Endothelial cell of umbilical vein (primary cell): ENCODE results near the gene TMEM132E. TPM values are rescaled to one million over a fixed set of nuclear protein-coding genes. Genes with fewer than 3 reads are reported as not detected.

ENCODE experiments used
- BruUV-seq: library from RNA; stranded (reverse); fragments of 400-500 nt; replicated peaks from 2 replicates; lab custom pipeline; 2021; lab: Mats Ljungman, UMichigan
- CTCF ChIA-PET: fragments of 300-600, 350-600 bp; sonication (Branson Sonifier 250); formaldehyde crosslinking; loops from one replicate; lab custom pipeline; 2021; ENCODE audit warnings: antibody characterized with exemption, inconsistent platforms; lab: Charles Lee
- POLR2A ChIA-PET: fragments of 300-600, 350-600 bp; sonication (Branson Sonifier 250); formaldehyde crosslinking; loops from one replicate; lab custom pipeline; 2021; ENCODE audit warnings: antibody characterized with exemption, inconsistent platforms; lab: Charles Lee
- DNase-seq: peaks from one replicate; pipeline ENCODE4 v3.0.0-alpha.2; 2011; ENCODE audit warnings: low read depth, low spot score
- FAIRE-seq: peaks from 2 replicates; lab custom pipeline; 2011; peaks lifted over from hg19 to GRCh38; lab: Jason Lieb, UNC
- H2AFZ ChIP-seq: 2 replicates; pipeline ENCODE4 v1.6.0; 2012; ENCODE audit warnings: low read depth, low read length, control low read depth, inconsistent platforms
- H3K27ac ChIP-seq: 2 replicates; pipeline ENCODE4 v1.5.1; 2011; ENCODE audit warnings: low read depth, mild to moderate bottlenecking, control low read depth, low read length, moderate library complexity; ENCODE audit not compliant: insufficient read depth
- H3K27me3 ChIP-seq, 2 experiments: 2 replicates each; pipeline versions ENCODE4 v1.6.0 to v1.6.1; 2011; ENCODE audit warnings: low read length in 2 of 2, mixed read lengths in 1 of 2; ENCODE audit not compliant: control insufficient read depth in 2 of 2, insufficient read depth in 2 of 2
- H3K36me3 ChIP-seq, 2 experiments: 2 replicates in 1 of 2; 3 replicates in 1 of 2; pipeline ENCODE4 v1.5.1; 2011; ENCODE audit warnings: low read length in 2 of 2, mild to moderate bottlenecking in 1 of 2, moderate library complexity in 1 of 2; ENCODE audit not compliant: control insufficient read depth in 2 of 2, insufficient read depth in 2 of 2; ENCODE audit errors: extremely low read depth in 1 of 2
- H3K4me1 ChIP-seq: 3 replicates; pipeline ENCODE4 v1.5.1; 2011; ENCODE audit warnings: mild to moderate bottlenecking, low read length; ENCODE audit not compliant: control insufficient read depth, insufficient read depth; ENCODE audit errors: extremely low read depth
- H3K4me2 ChIP-seq: 2 replicates; pipeline ENCODE4 v1.6.1; 2011; ENCODE audit warnings: low read length, control low read depth, mixed read lengths; ENCODE audit not compliant: insufficient read depth
- H3K4me3 ChIP-seq, 3 experiments: fragments of 200-600 bp in 1 of 3; sonication (generic), shearing (Covaris generic) in 1 of 3; replicated peaks in 1 of 3; 2 replicates each; pipeline ENCODE4 v1.5.1; 2011 to 2016; ENCODE audit warnings: control low read depth in 3 of 3, low read length in 3 of 3, mild to moderate bottlenecking in 2 of 3, inconsistent platforms in 1 of 3, low read depth in 1 of 3, moderate library complexity in 1 of 3; ENCODE audit not compliant: insufficient read depth in 1 of 3
- H3K79me2 ChIP-seq: 2 replicates; pipeline ENCODE4 v1.6.0; 2012; ENCODE audit warnings: low read length, inconsistent platforms; ENCODE audit not compliant: control insufficient read depth, insufficient read depth
- H3K9ac ChIP-seq: replicated peaks from 2 replicates; pipeline ENCODE3; 2011; ENCODE audit warnings: low read length, control low read depth; ENCODE audit not compliant: insufficient read depth; ENCODE audit errors: extremely low read depth
- H3K9me1 ChIP-seq: replicated peaks from 3 replicates; pipeline ENCODE4 v1.6.0; 2011; ENCODE audit warnings: mild to moderate bottlenecking, low read length; ENCODE audit not compliant: control insufficient read depth, insufficient read depth; ENCODE audit errors: extremely low read depth
- H3K9me3 ChIP-seq: replicated peaks from 2 replicates; pipeline ENCODE4 v1.5.1; 2012; ENCODE audit warnings: low read length, inconsistent platforms; ENCODE audit not compliant: control insufficient read depth, insufficient read depth
- H4K20me1 ChIP-seq: replicated peaks from 2 replicates; pipeline ENCODE3; 2011; ENCODE audit warnings: mild to moderate bottlenecking, low read length; ENCODE audit not compliant: control insufficient read depth, insufficient read depth; ENCODE audit errors: extremely low read depth
- EZH2 ChIP-seq: IDR thresholded peaks from 2 replicates; pipeline ENCODE4 v1.6.1; 2012; ENCODE audit warnings: borderline replicate concordance, low read depth, mild to moderate bottlenecking, moderate library complexity, low read length, inconsistent platforms; ENCODE audit not compliant: severe bottlenecking
- FOS ChIP-seq: IDR thresholded peaks from 2 replicates; pipeline ENCODE4 v1.6.1; 2011; ENCODE audit warnings: mild to moderate bottlenecking, low read length, moderate library complexity, borderline replicate concordance; ENCODE audit not compliant: insufficient read depth
- GATA2 ChIP-seq: IDR thresholded peaks from 2 replicates; pipeline ENCODE4 v1.7.0; 2011; ENCODE audit warnings: low read depth, mild to moderate bottlenecking, moderate library complexity, mixed read lengths, low read length; ENCODE audit not compliant: insufficient read length, insufficient read depth
- JUN ChIP-seq: IDR thresholded peaks from 2 replicates; pipeline ENCODE4 v1.6.1; 2011; ENCODE audit warnings: borderline replicate concordance, low read depth; ENCODE audit not compliant: insufficient read length, insufficient read depth
- MYC ChIP-seq: IDR thresholded peaks from one replicate; pipeline ENCODE4 v1.6.1; 2011; ENCODE audit warnings: mild to moderate bottlenecking, low read depth, low read length
- POLR2A ChIP-seq: IDR thresholded peaks from 2 replicates; pipeline ENCODE4 v1.6.1; 2012; ENCODE audit warnings: low read depth, mild to moderate bottlenecking, control low read depth, low read length
- POLR2AphosphoS5 ChIP-seq: IDR thresholded peaks from 2 replicates; pipeline ENCODE4 v1.6.1; 2012; ENCODE audit warnings: low read depth, mild to moderate bottlenecking, control low read depth, low read length, moderate library complexity; ENCODE audit not compliant: insufficient read depth
- dilution Hi-C: fragments of 300-500 bp; cut with MboI; formaldehyde crosslinking; loops from one replicate; pipeline ENCODE4 v1.15.0; 2019; ENCODE audit warnings: low sequenced_read_pairs; ENCODE audit not compliant: extremely low pct_ligation_motif_present
- intact Hi-C: fragments of 100-400 bp; cut with micrococcal nuclease; formaldehyde crosslinking; loops from one replicate; pipeline ENCODE4 v1.10.0; 2022
- polyA plus RNA-seq, 4 experiments: library from polyadenylated mRNA; depleted of rRNA in 3 of 4; stranded (reverse) in 3 of 4; unstranded in 1 of 4; fragments of >200 nt; gene quantifications; 2 replicates each; pipeline versions ENCODE4 v1.2.1 to v1.2.3, GENCODE V29; 2011 to 2012; ENCODE audit warnings: missing spikeins in 1 of 4
- total RNA-seq: library from RNA; stranded (reverse); gene quantifications from 2 replicates; pipeline ENCODE4 v1.2.3, GENCODE V29; 2021
- TF ChIP-seq, protein P1 (sequence below): IDR thresholded peaks from 2 replicates; pipeline ENCODE4 v1.6.1; 2011; ENCODE audit not compliant: insufficient read depth, insufficient read length
- TF ChIP-seq, protein P2 (sequence below), 2 donors: IDR thresholded peaks; 1 replicate in 1 of 2; 2 replicates in 1 of 2; pipeline ENCODE4 v1.5.1; 2011; ENCODE audit warnings: low read length in 2 of 2, mild to moderate bottlenecking in 2 of 2, moderate library complexity in 2 of 2, control low read depth in 1 of 2, inconsistent platforms in 1 of 2, low read depth in 1 of 2; ENCODE audit not compliant: insufficient read depth in 1 of 2; ENCODE audit errors: extremely low read depth in 1 of 2

TMEM132E gene
- total and polyA plus RNA-seq, 2 donors (not counting 3 experiments of a cell fraction or from before 2014, with no cell fraction given) = not detected

DNA sequence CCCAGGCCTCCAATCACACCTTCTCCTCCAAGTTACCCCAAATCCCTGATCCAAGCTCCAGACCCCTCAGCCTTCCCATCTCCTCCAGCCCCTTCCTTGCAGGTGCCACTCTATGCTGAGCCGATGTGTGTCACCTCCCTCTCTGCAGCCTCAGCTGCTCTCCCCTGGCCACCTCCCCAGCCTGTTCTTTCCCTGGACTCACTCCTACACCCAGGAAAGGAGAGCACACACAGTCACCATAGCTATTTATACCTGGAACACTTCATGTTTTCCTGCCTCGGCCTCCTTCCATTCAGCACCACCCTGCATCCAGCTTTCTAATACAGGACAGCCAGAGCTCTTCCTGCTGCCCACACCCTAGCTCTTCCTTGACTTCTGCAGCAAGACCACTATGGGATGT lies 12.5 kb upstream of the TMEM132E start:
- Histone ChIP-seq H2AFZ (no peak overlapping the region), H4K20me1 (no peaks in the 10 kb centered on the region), H3K27me3 (peaks cover 0 to 1% of the 10 kb centered on the region in 2 experiments), H3K36me3 (no peaks in the 10 kb centered on the region), H3K4me1 (no peaks in the 10 kb centered on the region), H3K79me2 (no peaks in the 10 kb centered on the region), H3K9ac (no peak overlapping the region), H3K27ac (no peak overlapping the region), H3K4me3 (no peak overlapping the region), H3K4me2 (no peak overlapping the region), H3K9me3 (no peaks in the 10 kb centered on the region), H3K9me1 (no peaks in the 10 kb centered on the region)
- TF ChIP-seq EZH2 = no peak
- TF ChIP-seq, protein P1, sequence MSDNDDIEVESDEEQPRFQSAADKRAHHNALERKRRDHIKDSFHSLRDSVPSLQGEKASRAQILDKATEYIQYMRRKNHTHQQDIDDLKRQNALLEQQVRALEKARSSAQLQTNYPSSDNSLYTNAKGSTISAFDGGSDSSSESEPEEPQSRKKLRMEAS = no peak
- TF ChIP-seq FOS = no peak
- TF ChIP-seq GATA2 = no peak
- TF ChIP-seq, protein P2, sequence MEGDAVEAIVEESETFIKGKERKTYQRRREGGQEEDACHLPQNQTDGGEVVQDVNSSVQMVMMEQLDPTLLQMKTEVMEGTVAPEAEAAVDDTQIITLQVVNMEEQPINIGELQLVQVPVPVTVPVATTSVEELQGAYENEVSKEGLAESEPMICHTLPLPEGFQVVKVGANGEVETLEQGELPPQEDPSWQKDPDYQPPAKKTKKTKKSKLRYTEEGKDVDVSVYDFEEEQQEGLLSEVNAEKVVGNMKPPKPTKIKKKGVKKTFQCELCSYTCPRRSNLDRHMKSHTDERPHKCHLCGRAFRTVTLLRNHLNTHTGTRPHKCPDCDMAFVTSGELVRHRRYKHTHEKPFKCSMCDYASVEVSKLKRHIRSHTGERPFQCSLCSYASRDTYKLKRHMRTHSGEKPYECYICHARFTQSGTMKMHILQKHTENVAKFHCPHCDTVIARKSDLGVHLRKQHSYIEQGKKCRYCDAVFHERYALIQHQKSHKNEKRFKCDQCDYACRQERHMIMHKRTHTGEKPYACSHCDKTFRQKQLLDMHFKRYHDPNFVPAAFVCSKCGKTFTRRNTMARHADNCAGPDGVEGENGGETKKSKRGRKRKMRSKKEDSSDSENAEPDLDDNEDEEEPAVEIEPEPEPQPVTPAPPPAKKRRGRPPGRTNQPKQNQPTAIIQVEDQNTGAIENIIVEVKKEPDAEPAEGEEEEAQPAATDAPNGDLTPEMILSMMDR (IDR thresholded peaks at IDR 0.05; ENCODE audit: extremely low read depth in 1 of 2, insufficient read depth in 1 of 2, low read depth in 1 of 2, low read length in 2 of 2) = no peak
- TF ChIP-seq POLR2AphosphoS5 = no peak
- no peak for TF ChIP-seq POLR2A
- TF ChIP-seq JUN = no peak
- no peak for TF ChIP-seq MYC
- BruUV-seq = no TSS peak
- DNase-seq (no peak), FAIRE-seq (no peak)
- dilution Hi-C loops (no loop called here), intact Hi-C loops (no loop called here)
- ChIA-PET POLR2A (no interaction called here), CTCF (no interaction called here)
